Left forelimb (tissue), 1 donor: ENCODE data around the gene NPAP1.
"Not testable (repeated sequence)": the region's sequence is repeated elsewhere in the genome, so short reads cannot be mapped to it uniquely, and the experiment has no call there.

Experiments
- DNase-seq: peaks from one replicate; pipeline ENCODE4 v3.0.0-alpha.2; 2018; ENCODE audit warnings: low spot score

The NPAP1 gene, protein sequence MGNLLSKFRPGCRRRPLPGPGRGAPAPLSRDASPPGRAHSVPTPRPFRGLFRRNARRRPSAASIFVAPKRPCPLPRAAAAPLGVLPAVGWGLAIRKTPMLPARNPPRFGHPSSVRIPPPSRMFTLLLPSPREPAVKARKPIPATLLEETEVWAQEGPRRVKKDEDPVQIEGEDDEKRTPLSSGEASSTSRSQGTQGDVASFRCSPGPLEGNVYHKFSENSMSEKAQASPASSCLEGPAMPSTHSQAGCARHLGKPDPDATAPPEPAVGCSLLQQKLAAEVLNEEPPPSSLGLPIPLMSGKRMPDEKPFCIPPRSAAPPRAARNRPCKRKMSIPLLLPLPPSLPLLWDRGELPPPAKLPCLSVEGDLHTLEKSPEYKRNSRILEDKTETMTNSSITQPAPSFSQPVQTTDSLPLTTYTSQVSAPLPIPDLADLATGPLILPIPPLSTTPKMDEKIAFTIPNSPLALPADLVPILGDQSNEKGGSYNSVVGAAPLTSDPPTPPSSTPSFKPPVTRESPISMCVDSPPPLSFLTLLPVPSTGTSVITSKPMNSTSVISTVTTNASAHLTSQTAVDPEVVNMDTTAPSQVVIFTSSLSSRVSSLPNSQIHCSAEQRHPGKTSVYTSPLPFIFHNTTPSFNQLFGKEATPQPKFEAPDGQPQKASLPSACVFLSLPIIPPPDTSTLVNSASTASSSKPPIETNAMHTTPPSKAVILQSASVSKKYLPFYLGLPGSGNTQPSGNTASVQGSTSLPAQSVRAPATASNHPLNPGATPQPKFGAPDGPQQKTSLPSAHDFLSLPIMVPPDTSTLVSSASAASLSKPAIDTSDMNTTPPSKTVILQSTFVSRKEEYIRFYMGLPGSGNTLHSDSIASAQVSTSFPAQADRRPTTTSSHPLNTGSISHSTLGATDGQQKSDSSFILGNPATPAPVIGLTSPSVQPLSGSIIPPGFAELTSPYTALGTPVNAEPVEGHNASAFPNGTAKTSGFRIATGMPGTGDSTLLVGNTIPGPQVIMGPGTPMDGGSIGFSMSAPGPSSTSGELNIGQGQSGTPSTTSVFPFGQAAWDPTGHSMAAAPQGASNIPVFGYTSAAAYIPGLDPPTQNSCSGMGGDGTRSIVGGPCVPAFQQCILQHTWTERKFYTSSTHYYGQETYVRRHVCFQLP

DNA sequence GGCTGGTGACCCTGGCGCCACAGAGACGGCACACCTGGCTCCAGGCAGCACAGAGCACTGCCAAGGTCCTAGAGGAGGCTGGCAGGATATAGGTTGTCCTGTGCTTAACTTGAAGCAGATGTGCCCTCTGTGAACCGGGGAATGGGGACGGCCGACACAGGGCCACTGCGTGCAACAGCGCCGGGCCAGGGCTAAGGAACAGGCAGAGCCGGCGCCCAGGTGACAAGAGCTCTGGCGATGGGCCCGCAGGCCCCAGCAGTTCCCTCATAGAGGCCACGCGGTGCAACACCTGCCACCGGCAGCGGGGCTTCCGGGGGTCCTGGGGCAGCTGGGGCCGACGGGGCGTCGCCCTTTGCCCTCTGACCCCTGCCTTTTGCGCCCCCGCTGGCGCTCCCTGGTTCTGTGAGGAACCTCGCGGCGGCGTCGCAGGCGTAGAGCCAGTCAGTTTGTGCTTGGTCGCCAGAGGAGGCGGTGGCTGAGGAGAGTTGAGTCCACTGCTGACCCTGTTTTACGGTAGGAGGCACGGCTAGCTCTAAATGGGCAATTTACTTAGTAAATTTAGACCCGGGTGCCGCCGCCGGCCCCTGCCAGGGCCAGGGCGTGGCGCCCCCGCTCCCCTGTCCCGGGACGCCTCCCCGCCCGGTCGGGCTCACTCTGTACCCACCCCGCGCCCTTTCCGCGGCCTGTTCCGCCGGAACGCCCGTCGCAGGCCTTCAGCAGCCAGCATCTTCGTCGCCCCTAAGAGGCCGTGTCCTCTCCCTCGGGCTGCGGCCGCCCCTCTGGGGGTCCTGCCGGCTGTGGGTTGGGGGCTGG, at the start of gene NPAP1:
Gene NPAP1 (plus strand): TSS at position 444 of the 813 bp plus-strand sequence. CDS start 93 bp downstream, at position 537.
- DNase-seq: no peak

DNA sequence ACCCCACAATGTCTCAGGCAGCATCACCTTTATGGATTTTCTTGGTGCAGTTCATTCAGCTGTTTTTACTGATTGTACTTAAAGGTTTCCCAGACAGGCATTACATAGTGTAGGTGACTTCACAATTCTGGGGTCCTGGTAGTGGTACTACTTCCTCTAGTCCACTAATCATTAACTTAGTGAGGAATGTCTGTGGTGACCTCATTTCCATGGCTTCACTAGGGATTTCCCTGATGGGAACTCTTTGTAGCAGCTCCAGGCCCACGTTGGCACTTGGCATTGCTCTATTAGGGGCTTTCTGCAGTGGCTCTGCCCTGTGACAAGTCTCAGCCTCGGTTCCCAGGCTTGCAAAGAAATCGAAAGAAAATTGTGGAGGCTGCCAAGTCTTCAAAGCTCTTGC, 48.1 kb upstream of the NPAP1 start:
- no peak for DNase-seq

DNA sequence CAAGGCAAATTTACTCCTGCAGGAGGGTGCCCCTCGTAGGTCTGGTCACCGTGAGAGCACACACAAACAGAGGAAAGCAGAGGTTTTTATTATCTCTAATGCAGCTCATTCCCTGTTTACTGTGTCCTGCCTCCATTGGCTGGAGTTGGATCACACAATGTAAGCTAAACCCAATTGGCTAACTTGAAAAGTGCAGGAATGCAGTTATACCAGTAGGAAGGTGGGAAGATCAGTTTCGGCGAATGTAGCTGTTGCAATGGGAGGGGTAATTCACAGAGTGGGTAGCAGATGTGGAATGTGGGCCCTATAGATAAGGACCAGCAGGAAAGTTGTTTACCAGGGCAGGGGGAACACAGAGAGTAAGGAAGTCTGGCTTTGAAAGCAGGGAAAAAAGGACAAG, 42.5 kb upstream of the NPAP1 start:
- no peak for DNase-seq

DNA sequence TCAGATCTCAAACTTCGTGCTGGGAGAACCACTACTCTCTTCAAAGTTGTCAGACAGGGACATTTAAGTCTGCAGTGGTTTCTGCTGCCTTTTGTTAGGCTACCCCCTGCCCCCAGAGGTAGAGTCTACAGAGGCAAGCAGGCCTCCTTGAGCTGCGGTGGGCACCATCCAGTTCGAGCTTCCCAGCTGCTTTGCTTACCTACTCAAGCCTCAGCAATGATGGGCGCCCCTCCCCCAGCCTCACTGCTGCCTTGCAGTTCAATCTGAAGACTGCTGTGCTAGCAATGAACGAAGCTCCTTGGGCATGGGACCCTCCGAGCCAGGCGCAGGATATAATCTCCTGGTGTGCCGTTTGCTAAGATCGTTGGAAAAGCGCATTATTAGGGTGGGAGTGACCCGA, 36.2 kb upstream of the NPAP1 start:
- DNase-seq: not testable (repeated sequence)

DNA sequence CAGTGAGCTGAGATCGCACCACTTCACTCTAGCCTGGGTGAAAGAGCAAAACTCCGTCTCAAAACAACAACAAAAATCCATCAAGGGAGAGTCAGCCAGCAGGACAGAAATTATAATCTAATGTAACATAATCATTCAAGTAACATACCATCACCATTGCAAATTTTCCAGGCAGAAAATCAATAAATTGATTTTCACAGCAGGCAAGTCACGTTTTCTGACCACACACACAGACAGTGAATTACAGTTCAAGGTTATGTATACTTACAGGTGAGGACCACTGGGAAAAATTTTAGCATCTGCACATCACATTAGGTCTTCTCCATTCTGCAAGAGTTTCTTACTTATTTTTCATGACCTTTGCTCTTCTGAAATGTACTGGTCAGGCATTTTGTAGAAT, 29.9 kb upstream of the NPAP1 start:
- no peak for DNase-seq

DNA sequence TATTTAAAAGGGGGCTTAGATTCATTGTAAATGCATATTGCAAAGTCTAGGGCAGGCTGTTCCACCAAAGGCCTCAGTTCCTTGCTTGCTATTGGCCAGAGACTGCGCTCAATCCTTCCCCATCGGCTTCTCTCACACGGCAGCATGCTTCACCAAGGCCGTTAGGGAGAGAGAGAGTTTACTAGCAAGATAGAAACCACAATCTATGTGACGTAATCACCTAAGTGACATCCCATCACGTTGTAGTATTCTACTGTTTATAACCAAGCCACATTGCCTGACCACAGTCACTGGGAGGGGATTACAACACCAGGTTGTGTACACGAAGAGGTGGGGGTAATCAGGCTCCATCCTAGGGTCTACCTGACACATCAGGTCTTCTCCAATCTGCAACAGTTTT, 16.0 kb upstream of the NPAP1 start:
- no peak for DNase-seq

DNA sequence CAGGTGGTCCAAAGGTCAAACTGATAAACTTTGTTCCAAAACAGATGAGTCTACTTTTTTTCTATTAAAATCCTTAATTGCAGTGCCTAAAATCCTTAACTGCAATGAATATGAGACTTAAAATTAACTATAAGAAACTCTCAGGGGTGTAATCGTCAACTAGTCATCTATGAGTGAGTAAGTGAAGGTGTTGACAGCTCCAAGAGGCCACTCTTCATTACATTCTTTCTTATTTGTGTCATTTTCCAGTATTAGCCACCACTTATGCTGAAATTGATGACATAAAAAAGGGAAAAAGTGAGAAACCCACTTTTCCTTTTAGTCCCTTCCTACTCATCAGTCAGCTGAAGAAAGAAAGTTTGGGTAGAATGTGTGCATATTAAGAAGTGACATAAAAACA, 12.6 kb upstream of the NPAP1 start:
- DNase-seq: no peak

DNA sequence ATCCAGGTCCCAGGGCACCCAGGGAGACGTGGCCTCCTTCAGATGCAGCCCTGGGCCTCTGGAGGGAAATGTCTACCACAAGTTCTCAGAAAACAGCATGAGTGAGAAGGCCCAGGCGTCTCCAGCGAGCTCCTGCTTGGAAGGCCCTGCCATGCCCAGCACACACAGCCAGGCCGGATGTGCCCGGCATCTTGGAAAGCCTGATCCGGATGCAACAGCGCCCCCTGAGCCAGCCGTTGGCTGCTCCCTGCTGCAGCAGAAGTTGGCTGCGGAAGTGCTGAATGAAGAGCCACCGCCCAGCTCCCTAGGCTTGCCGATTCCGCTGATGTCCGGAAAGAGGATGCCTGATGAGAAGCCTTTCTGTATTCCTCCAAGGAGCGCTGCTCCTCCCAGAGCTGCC, 856 bp downstream of the NPAP1 start:
- no peak for DNase-seq

DNA sequence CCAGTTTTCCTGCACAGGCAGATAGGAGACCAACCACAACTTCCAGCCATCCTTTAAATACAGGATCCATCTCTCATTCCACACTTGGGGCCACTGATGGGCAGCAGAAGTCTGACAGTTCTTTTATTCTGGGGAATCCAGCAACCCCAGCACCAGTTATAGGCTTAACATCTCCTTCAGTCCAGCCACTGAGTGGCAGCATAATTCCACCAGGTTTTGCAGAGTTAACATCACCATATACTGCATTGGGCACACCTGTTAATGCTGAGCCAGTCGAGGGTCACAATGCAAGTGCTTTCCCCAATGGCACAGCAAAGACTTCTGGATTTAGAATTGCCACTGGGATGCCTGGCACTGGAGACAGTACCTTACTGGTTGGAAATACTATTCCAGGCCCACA, 2.9 kb downstream of the NPAP1 start:
- no peak for DNase-seq

DNA sequence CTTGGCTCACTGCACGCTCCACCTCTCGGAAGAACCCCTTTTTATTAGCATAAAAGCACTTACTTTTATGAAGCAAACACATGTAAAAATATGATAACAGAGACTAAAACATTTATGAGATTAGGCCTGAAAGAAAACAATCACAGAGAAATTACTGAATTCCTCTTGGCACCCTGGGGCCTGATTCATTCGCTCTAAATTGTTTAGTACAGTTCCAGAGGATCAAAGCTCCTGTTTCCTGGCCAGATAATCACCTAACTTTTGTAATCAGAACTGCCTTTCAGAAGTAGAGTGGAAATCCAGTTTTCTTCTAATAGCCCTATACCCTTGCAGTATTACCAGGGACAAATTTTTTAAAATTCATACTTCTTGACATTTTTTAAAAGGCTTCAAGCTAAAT, 6.4 kb downstream of the NPAP1 start:
- no peak for DNase-seq

DNA sequence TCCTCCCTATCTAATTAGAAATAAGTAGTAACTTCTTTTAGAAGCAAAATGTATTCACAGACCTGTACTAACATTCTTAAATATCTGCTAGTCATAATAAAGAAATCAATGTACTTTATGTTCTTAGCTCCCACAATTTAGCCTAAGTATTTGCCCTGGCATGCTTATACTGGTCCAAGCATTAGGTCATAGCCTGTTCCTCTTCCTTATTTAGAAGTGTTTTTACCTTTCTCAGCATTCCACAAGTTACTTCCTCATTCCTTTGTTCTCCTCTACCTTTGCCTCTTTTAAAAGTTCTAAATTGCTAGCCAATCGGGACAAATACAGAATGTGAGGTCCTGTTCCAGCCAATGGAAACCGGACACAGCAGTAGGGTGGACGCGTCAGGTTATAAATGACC, 7.3 kb downstream of the NPAP1 start:
- DNase-seq: not testable (repeated sequence)

DNA sequence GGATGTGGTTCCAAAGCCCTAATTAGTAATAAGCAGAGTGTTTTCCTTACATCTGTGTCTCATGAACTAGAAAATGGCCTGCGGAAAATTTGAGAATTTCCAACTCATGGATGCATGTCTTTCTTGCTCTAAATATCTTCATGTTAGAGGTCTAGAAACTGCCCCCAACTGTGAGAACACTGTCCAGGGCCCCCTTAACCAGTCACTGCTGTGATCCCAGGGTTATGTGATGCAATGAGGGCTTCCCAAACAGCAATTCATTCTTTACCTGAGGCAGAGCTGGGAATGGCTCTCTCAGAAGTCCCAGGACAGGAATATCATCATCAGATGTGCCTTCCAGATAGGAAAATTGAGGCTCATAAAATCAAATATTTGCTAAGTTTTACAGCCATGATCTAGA, 8.2 kb downstream of the NPAP1 start:
- no peak for DNase-seq

DNA sequence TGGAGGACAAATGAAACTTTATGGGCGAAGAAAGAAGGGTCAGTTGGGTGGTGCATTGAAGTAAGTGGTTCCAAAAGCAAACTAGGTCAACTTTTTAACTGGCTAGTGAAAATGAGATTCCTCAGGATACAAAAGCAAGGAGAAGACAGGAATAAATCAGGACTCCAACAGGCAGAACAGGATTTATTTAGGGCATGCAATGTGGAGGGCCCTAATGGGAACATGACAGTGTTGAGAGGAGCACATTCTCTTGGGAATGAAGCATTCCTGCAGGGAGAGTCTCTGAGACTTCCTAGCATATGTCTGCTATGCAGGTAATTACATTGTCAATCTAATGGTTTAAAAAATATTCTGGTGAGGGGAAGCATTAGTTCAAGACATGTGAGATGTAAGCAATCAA, 8.7 kb downstream of the NPAP1 start:
- DNase-seq: no peak

DNA sequence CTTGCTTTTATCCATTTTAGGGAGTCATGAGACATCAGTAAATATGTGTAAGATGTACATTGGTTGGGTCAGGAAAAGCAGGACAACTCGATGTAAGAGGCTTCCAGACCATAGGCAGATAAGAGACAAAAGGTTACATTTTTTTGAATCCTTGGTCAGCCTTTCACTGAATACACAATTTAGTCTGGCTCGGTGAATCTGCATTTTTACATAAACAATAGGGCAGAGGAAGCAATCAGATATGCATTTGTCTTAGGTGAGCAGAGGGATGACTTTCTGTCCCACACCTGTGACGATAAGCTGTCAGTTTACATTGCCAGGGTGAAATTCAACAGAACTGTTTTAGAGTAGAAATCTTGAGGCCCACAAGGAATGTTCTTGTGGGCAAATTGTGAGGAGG, 20.6 kb downstream of the NPAP1 start:
- no peak for DNase-seq

DNA sequence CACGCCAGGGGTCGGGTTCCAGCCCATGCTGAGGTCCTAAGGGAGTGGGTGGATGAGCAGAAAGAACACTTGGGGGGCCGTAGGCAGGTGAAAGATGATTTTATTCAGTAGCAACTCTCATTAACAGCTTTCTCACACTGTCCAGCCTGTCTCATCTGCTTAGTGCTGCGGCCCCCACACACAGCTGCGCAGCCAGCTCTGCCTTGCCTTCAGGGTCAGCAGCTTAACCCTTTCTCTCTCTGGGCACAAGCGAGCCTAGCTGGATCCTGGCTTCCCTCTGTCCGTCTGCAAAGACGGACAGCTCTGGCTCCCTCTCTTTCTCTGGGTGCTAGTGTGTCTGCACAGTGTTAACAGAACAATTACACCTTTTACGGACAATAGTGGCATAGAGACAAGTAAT, 21.3 kb downstream of the NPAP1 start:
- DNase-seq: no peak

DNA sequence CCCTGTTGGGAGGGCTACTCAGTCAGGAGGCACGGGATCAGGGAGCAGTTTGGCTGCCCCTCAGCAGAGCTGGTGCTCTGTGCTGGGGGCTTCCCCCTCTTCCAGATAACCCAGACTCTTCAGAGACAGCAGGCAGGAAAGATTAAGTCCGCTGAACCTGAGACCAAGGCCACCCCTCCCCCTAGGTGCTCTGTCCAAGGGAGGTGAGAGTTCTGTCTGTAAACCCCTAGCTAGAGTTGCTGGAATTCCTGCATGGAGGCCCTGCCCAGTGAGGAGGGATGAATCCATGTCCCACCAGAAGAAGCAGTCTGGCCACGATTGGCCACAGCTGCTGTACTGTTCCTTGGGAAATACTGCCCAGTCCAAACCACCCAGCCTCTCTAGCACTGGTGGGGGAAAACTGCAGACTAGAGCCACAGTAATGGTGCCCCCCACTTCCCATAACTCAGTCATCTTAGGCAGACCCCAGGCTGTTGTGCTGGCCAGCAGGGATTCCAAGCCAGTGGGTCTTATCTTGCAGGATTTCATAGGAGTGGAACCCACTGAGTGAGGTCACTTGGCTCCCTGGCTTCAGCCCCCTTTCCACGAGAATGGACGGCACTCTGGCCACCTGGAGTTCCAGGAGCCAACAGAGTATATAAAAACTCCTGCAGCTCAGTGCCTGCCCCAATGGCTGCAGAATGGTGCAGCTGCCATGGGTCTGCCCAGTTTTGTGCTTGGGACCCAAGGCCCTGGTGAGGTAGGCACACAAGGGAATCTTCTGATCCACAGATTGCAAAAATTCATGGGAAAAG, 42.9 kb downstream of the NPAP1 start:
- no peak for DNase-seq

DNA sequence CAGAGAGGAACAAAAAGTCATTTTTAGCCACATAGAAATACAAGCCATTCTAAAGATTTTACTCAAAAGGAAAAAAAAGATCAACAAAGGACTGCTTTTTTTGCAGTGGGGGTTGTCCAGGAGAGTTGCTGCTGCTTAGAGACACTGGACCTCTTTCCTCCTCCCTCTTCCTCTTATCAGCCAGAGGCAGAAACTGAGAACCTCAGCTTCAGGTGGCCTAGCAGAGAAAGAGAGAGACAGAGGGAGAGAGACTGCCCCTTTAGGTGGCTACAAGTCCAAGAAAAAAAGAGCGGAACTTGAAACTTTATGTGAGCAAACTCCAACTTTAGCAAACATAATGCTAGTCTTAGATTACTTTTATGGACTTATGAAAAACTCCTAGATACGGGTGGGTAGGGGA, 54.2 kb downstream of the NPAP1 start:
- DNase-seq: no peak
